OCI-LY3 (cell line): ENCODE measurements around the gene NOPCHAP1.

Experiments used
- EZH2phosphoT487 ChIP-seq: fragments of 200-600 bp; shearing (Covaris generic); IDR thresholded peaks from 2 replicates; pipeline ENCODE4 v1.6.1; 2018; ENCODE audit warnings: antibody characterized with exemption, mixed run types, low read depth
- TF ChIP-seq, protein P1 (sequence below): fragments of 200-600, 300-600 bp; sonication (generic); IDR thresholded peaks from 2 replicates; pipeline ENCODE4 v1.5.1; 2014; ENCODE audit warnings: antibody characterized with exemption, low read length, low read depth

DNA sequence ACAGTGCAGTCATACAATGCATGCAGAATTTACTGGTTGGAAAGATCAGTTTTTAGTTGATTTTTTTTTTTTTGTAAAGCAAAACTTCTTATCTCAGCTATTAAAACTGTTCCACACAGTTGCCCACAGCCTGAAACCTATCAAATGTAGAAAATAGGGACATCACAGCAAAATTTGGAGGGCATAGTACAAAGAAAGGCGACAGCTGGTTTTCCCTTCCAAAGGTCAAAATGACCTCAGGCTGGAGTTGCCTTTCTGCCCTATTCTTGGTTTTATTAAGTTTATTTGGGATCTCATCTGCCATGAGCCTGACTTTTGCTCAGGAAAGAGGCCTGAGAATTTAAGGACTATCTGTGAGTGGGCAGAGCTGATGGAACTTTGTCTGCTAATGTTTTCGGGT, 28.5 kb downstream of the NOPCHAP1 start:
- no peak for TF ChIP-seq EZH2phosphoT487
- TF ChIP-seq, protein P1, sequence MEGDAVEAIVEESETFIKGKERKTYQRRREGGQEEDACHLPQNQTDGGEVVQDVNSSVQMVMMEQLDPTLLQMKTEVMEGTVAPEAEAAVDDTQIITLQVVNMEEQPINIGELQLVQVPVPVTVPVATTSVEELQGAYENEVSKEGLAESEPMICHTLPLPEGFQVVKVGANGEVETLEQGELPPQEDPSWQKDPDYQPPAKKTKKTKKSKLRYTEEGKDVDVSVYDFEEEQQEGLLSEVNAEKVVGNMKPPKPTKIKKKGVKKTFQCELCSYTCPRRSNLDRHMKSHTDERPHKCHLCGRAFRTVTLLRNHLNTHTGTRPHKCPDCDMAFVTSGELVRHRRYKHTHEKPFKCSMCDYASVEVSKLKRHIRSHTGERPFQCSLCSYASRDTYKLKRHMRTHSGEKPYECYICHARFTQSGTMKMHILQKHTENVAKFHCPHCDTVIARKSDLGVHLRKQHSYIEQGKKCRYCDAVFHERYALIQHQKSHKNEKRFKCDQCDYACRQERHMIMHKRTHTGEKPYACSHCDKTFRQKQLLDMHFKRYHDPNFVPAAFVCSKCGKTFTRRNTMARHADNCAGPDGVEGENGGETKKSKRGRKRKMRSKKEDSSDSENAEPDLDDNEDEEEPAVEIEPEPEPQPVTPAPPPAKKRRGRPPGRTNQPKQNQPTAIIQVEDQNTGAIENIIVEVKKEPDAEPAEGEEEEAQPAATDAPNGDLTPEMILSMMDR, result no peak
